ENCODE measurements around the gene TEX264. TPM values are rescaled to one million over a fixed set of nuclear protein-coding genes. Genes with fewer than 3 reads are reported as not detected.

TEX264 gene
- total and polyA plus RNA-seq, 2 of the 13 experiments (the other 11 are each of a cell fraction or from before 2014, with no cell fraction given), result 35.2 to 52.1 TPM

GRCh38 chr3:51686512-51687215 lies 15.6 kb downstream of the TEX264 start (continued):
- TF ChIP-seq ZSCAN21 (CRISPR knock-in tag; IDR thresholded peaks at IDR 0.05; ENCODE audit: borderline replicate concordance) (no peak), PRDM10 (CRISPR knock-in tag; IDR thresholded peaks at IDR 0.05; ENCODE audit: low read depth) (no peak), ZGPAT (CRISPR knock-in tag; IDR thresholded peaks at IDR 0.05) (no peak)

GRCh38 chr3:51687431-51688205 lies 16.6 kb downstream of the TEX264 start:
- POLR2A ChIA-PET, result no interaction called here
- Histone ChIP-seq H3K4me2 (ENCODE audit: low read depth, low read length) (no peak overlapping the region), H3K79me2 (ENCODE audit: insufficient read depth, low read length) (no peaks in the 10 kb centered on the region), H3K4me1 (ENCODE audit: insufficient read depth, low read length) (no peaks in the 10 kb centered on the region), H3K9me3 (ENCODE audit: low read length) (no peaks in the 10 kb centered on the region), H3K36me3 (replicated peaks in 1 of 2; ENCODE audit: control insufficient read depth in 1 of 2, insufficient read depth in 2 of 2, low read length in 2 of 2) (peaks cover 32 to 59% of the 10 kb centered on the region in 2 experiments; a peak in 4 of 5 replicates), H3K9ac (ENCODE audit: insufficient read depth, low read depth, low read length) (no peak overlapping the region), H3K27ac (ENCODE audit: extremely low read length, insufficient read depth, low read length) (no peak overlapping the region), H2AFZ (ENCODE audit: low read length) (no peak overlapping the region), H3K4me3 (replicated peaks in 1 of 3; ENCODE audit: insufficient read depth in 1 of 3, low read depth in 2 of 3, low read length in 3 of 3) (no peak overlapping the region), H3K27me3 (ENCODE audit: control insufficient read depth in 1 of 2, insufficient read depth in 2 of 2, low read length in 2 of 2) (no peaks in the 10 kb centered on the region; a peak in 1 of 5 replicates), H4K20me1 (ENCODE audit: insufficient read depth, low read length) (no peaks in the 10 kb centered on the region)
- WGBS (ENCODE audit: low lambda C conversion rate), result 98% methylated on average over 14 of the region's 14 CpGs
- BruUV-seq (replicated peaks), result no TSS peak
- FAIRE-seq, result no peak
- DNase-seq (ENCODE audit: low spot score), result no peak
- no peak for ATAC-seq
- in situ Hi-C loops (cut with HindIII; ENCODE audit: extremely low pct_ligation_motif_present, low pct_unique_long_range_greater_than_20kb), result no loop called here
- CTCF ChIA-PET (ENCODE audit: low intra/inter-chr PET ratio, low total read pairs), result no interaction called here
- intact Hi-C loops (cut with micrococcal nuclease; ENCODE audit: unreplicated experiment), result no loop called here
- TF ChIP-seq MBD4 (IDR thresholded peaks at IDR 0.05; ENCODE audit: borderline replicate concordance, low read length) (no peak), ZNF280D (CRISPR knock-in tag; IDR thresholded peaks at IDR 0.05) (no peak), ZNF20 (CRISPR knock-in tag; IDR thresholded peaks at IDR 0.05) (no peak), ATM (IDR thresholded peaks at IDR 0.05; ENCODE audit: borderline replicate concordance) (no peak), ETV5 (CRISPR knock-in tag; IDR thresholded peaks at IDR 0.05; ENCODE audit: borderline replicate concordance) (no peak), POLR2A (IDR thresholded peaks at IDR 0.05; ENCODE audit: insufficient read depth in 1 of 2, low read depth in 2 of 2, low read length in 2 of 2) (no peak), KLF12 (CRISPR knock-in tag; IDR thresholded peaks at IDR 0.05; ENCODE audit: borderline replicate concordance) (no peak), FOXO1 (CRISPR knock-in tag; IDR thresholded peaks at IDR 0.05) (no peak), HOXA5 (CRISPR knock-in tag; IDR thresholded peaks at IDR 0.05) (no peak)
